ENCODE results near the gene CFAP97D2.
A peak's percentile ranks its signal among the peaks of the same experiment; 100 is the strongest.

GRCh38 chr13:114131583-114132418 is 47.3 kb upstream of the CFAP97D2 start:
- TF ChIP-seq CTCF (IDR thresholded peaks at IDR 0.05) (no peak), ATF2 (CRISPR knock-in tag; IDR thresholded peaks at IDR 0.05; ENCODE audit: borderline replicate concordance, low read depth) (no peak), HMGXB4 (CRISPR knock-in tag; IDR thresholded peaks at IDR 0.05) (peak; percentile 65; the same call in 1 of the 2 replicates), ZNF232 (CRISPR knock-in tag; IDR thresholded peaks at IDR 0.05) (no peak)

Data from WTC11 (cell line).